Measurements from ENCODE around the gene FBXO33.

- no peak for TF ChIP-seq CTCF (IDR thresholded peaks at IDR 0.05)
- no peak for TF ChIP-seq POLR2A (IDR thresholded peaks at IDR 0.05)
- no peak for TF ChIP-seq EP300 (IDR thresholded peaks at IDR 0.05)
These were observed 42.2 kb upstream of the FBXO33 start for GRCh38 chr14:39474416-39474911.
